Bronchus fibroblast of lung (primary cell): ENCODE measurements around the gene ZMPSTE24. TPM values are rescaled to one million over a fixed set of nuclear protein-coding genes. Genes with fewer than 3 reads are reported as not detected.

Source experiments
- total RNA-seq: library from RNA; depleted of rRNA; stranded (reverse); fragments of >200 nt; gene quantifications from 2 replicates; pipeline ENCODE4 v1.2.3, GENCODE V29; 2015

Gene ZMPSTE24
- 29.3 and 34.8 TPM in 2 replicates for total RNA-seq

GRCh38 chr1:40257688-40258444 lies at the start of gene ZMPSTE24:
ZMPSTE24 (plus strand) TSS chr1:40258236; CDS start chr1:40258272, 36 bp downstream.

GRCh38 chr1:40247655-40248054 lies 10.4 kb upstream of the ZMPSTE24 start, which contains the start of gene TMCO2:
TMCO2 (plus strand) TSS chr1:40247937; CDS start chr1:40247994, 57 bp downstream.

GRCh38 chr1:40316595-40317393 lies 58.8 kb downstream of the ZMPSTE24 start, which contains the start of gene COL9A2:
COL9A2 (minus strand) TSS chr1:40317286; CDS start chr1:40317197, 89 bp downstream.

Other genes starting within 250 kb of the ZMPSTE24 start
- gene CAP1, start 217.5 kb upstream of the ZMPSTE24 start, total RNA-seq = 346 and 365 TPM in 2 replicates
- gene PPT1, start 161.0 kb upstream of the ZMPSTE24 start, total RNA-seq = 47.0 and 47.2 TPM in 2 replicates
- 5.1 and 5.9 TPM in 2 replicates for gene RLF, start 96.8 kb upstream of the ZMPSTE24 start, total RNA-seq
- not detected in 2 replicates for gene TMCO2, start 10.3 kb upstream of the ZMPSTE24 start, total RNA-seq
- 4.9 and 5.6 TPM in 2 replicates for gene COL9A2, start 59.0 kb downstream of the ZMPSTE24 start, total RNA-seq
- gene SMAP2, start 115.5 kb downstream of the ZMPSTE24 start, total RNA-seq = 22.0 and 23.2 TPM in 2 replicates
- 2.5 TPM in 2 replicates for gene ZFP69B, start 192.2 kb downstream of the ZMPSTE24 start, total RNA-seq
- gene ZFP69, start 219.1 kb downstream of the ZMPSTE24 start, total RNA-seq = 2.8 and 3.0 TPM in 2 replicates